ENCODE results near the gene PDCD4.

- TF ChIP-seq CTCF (IDR thresholded peaks at IDR 0.05; ENCODE audit: insufficient read depth, low read depth, low read length), result no peak
- TF ChIP-seq EZH2 (IDR thresholded peaks at IDR 0.05; ENCODE audit: insufficient read depth, low read length), result no peak
Measured at GRCh38 chr10:110827875-110828274, 43.9 kb upstream of the PDCD4 start.

All from astrocyte (in vitro differentiated cells and primary cell).